ENCODE results near the gene DRC7.
"Not testable (repeated sequence)": the region's sequence is repeated elsewhere in the genome, so short reads cannot be mapped to it uniquely, and the experiment has no call there.

DRC7 gene

GRCh38 chr16:57727610-57728009, 33.0 kb downstream of the DRC7 start:
- in situ Hi-C loops (cut with MboI; ENCODE audit: low pct_unique_long_range_greater_than_20kb, low sequenced_read_pairs) = no loop called here
- DNase-seq = no peak

- DNase-seq = no peak
- in situ Hi-C loops (cut with MboI; ENCODE audit: low pct_unique_long_range_greater_than_20kb, low sequenced_read_pairs) = no loop called here
Measured at GRCh38 chr16:57728336-57729181, 34.0 kb downstream of the DRC7 start.

DNA sequence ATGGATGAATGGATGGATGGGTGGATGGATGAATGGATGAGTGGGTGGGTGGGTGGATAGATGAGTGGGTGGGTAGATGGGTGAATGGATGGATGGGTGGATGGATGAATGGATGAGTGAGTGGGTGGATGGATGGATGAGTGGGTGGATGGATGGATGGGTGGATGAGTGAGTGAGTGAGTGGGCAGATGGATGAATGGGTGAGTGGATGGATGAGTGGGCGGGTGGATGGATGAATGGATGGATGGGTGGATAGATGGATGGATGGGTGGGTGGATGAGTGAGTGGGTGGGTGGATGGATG, 34.5 kb downstream of the DRC7 start:
- in situ Hi-C loops (cut with MboI; ENCODE audit: low pct_unique_long_range_greater_than_20kb, low sequenced_read_pairs) = no loop called here

DNA sequence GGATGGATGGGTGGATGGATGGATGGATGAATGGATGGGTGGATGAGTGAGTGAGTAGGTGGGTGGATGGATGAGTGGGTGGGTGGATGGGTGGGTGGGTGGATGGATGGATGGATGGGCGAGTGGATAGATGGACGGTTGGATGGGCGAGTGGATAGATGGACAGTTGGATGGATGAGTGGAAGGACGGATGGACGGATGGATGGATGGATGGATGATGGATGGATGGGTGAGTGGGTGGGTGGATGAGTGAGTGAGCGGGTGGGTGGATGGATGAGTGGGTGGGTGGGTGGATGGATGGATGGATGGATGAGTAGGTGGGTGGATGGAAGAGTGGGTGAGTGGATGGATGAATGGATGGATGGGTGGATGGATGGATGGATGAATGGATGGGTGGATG, 35.2 kb downstream of the DRC7 start:
- in situ Hi-C loops (cut with MboI; ENCODE audit: low pct_unique_long_range_greater_than_20kb, low sequenced_read_pairs); DNase-seq: not testable (repeated sequence)

More for the DNA sequence above, 34.5 kb downstream of the DRC7 start:
- DNase-seq = no peak

DNA sequence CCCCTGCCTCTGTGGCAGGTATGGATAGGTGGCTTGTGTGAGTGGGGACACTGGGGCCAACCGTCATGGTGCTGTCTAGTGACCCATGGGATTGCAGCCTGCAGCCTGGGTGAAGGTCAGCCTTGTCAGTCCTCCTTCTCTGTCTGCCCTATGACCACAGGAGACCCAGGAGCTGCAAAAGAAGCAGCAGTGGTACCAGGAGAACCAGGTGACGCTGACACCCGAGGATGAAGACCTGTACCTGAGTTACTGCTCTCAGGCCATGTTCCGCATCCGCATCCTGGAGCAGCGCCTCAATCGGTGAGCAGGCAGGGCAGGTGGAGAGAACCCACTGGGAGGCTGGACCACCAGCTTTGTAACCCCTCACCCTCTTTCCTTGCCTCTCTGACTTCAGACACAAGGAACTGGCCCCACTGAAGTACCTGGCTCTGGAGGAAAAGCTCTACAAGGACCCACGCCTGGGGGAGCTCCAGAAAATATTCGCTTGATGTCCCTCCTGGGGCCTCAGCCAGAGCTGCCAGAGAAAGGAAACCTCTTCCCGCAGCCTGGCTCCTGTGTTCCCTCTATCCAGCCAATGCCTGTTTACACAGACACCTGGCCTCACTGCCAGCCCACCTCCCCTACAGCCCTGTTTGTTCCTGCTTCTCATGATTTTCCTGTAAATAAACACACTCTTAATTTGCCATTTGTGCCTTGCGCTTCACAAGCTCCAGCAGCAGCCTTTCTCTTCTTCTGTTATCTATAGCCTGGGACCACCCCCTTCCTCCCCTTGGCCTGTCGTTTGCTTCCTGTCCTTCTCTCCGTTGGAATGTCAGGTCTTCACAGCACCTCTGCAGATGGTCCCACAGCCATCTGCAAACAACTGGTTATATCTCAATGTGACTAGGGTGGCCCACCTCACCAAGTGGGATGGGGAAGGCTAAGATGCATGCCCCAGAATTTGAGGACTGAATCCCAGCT, 36.4 kb downstream of the DRC7 start:
- in situ Hi-C loops (cut with MboI; ENCODE audit: low pct_unique_long_range_greater_than_20kb, low sequenced_read_pairs) = no loop called here
- no peak for DNase-seq

DNA sequence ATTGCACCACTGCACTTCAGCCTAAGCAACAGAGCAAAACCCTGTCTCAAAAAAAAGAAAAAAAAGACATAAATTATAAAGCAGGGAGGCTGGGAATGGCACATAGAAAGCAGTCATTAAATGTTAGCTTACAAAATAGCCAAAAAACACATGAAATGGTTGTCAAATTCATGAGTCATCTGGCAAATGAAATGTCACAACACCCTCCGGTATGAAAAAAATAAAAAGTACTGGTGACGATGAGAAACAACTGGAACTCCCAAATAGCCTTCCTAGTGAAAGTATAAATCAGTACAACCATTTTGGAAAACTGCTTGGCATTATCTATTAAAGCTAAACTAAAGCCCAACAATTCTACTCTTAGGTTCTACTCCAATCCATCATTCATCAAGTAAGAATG, 37.4 kb downstream of the DRC7 start:
- DNase-seq = no peak
- in situ Hi-C loops (cut with MboI; ENCODE audit: low pct_unique_long_range_greater_than_20kb, low sequenced_read_pairs) = no loop called here

- in situ Hi-C loops (cut with MboI; ENCODE audit: low pct_unique_long_range_greater_than_20kb, low sequenced_read_pairs) = no loop called here
- DNase-seq = no peak
Measured at GRCh38 chr16:57732714-57733113, 38.1 kb downstream of the DRC7 start.

GRCh38 chr16:57734308-57734924, 39.8 kb downstream of the DRC7 start:
- in situ Hi-C loops (cut with MboI; ENCODE audit: low pct_unique_long_range_greater_than_20kb, low sequenced_read_pairs) = no loop called here
- DNase-seq = no peak

DNA sequence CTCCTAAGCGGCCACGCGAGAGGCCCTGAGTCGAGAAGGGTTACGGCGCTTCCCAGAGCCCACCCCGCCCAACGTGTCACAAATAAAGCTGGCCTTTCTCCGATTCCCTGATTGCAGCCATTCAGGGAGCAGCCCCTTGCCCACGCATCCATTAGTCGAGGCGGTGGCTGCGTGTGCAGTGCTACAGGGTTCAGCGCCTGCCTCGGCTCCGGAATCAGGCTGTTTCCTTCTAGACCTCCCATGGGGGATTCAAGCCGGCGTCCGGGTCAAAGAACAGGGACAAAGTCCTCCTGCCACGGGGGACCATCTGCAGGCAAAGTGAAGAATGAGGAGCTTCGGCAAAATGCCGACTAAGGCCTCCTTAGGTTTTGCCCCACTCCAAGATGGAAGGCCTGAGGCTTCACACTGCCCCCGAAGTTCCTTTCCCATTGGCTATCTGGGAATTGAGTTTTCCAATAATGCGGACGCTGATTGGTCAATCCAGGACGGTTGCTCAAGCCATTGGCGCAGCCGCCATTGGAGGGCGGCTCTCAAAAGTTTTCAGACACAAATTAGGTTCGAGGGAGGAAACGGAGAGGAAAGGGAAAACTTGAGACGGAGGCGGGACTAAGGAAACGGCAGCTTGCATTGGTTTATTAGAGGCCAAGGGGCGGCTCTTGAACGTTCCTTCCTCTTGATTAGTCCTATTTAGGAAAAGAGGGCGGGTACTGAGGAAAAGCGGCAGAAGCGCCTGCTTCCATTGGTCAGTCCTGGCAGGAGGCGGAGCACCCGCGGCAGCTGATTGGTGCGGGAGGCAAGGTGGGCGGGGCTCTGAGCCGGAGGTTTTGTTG, 40.5 kb downstream of the DRC7 start:
- peak; percentile 100 for DNase-seq
- in situ Hi-C loops (cut with MboI; ENCODE audit: low pct_unique_long_range_greater_than_20kb, low sequenced_read_pairs) = no loop called here

DNA sequence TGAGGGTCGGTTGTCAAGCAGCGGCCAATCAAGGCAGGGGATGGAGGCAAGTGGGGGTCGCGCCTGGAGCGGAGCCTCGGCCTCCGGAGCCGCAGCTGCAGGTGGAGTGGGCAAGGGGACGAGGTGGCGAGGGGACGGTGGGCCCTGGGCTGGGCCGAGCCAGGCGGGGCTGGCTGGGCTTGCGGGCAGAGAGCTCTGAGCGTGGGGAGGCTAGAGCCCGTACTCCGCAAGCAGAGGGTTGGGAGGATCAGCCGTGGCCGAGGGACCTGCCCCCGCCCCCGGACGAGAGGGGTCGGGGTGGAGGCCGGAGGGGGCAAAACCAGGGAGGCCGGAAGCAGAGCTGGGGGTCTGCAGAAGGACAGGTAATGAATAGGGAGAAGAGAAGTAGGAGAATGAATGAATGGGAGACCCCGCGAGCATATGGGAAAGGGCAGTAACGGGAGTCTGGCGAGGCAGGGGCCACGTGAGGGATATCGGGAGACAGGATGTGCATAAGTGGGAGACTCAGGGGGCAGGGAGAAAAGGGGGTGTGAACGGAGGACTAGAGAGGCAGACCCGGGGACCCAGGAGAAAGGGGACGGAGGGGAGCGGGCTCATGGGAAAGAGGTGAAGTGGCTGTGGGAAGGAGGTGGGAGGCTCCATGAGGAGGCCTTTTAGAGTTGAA, 41.3 kb downstream of the DRC7 start, which contains the start of gene KATNB1:
Gene KATNB1 (plus strand): TSS at position 16 of the 664 bp plus-strand sequence. CDS start 1,474 bp downstream, outside the sequence.
- DNase-seq = no peak
- in situ Hi-C loops (cut with MboI; ENCODE audit: low pct_unique_long_range_greater_than_20kb, low sequenced_read_pairs) = no loop called here

DNA sequence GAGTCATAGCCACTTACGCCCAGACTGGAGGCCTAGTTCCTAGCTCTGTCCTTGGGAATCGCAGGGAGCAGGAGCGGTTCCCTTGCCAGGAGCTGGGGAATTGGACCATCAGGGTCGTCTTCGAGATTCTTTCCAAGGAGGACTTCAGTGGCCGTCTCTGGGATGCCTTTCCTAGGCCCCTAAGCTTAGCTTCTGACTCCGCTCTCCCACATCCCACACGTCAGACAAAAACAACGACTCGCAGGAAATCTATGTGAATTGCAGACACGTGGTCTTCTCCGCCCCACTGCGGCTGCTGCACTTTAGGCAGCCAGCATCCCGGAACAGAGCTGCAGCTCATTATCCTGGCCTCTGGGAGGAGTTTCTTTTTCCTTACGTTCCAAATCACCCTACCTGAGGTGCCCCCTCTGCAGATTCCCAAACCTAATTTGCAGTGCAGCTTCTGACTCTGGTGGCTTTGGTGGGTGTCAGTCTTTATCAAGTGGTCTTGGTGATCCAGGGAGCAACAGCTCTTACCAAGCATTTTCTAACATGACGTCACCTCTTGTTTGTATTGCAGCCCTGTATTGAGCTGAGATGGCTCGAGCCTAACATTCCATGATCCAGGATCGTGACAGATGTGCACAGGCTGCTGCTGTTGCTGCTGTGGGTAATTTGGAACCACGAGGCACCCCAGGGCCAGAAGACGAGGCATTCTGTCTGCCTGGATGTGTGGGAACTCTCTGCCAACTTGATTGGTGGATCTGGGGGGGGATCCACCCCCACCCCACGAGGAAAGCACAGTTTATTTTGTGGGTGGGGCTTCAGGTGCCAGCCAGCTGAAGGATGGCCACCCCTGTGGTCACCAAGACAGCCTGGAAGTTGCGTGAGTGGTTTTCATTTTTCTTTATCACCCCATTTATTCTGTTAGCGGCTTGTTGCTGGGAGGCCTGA, 42.1 kb downstream of the DRC7 start:
- in situ Hi-C loops (cut with MboI; ENCODE audit: low pct_unique_long_range_greater_than_20kb, low sequenced_read_pairs) = no loop called here

DNA sequence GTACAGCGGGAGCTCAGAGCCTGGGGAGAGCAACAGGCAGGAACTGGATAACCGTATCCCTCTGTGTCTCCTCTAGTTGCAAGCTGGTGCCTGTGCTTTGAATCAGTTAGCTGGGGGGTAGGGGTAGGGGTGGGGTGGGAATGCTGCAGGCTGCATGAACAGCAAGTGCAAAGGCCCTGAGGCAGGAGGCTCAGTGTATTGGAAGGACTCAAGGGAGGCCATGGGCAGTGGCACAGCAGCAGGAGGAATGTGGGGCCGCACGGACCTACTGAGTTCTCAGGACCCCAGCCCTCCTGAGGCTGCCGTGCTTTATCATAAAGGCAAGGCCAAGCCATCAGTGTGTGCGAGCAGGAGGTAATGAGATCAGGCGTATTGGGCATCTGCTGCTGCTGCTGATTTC, 44.2 kb downstream of the DRC7 start:
- in situ Hi-C loops (cut with MboI; ENCODE audit: low pct_unique_long_range_greater_than_20kb, low sequenced_read_pairs) = no loop called here
- DNase-seq = no peak

More for the DNA sequence above, 42.1 kb downstream of the DRC7 start:
- peak; percentile 73 for DNase-seq

- in situ Hi-C loops (cut with MboI; ENCODE audit: low pct_unique_long_range_greater_than_20kb, low sequenced_read_pairs) = no loop called here
- DNase-seq = no peak
Measured at GRCh38 chr16:57739756-57740422, 45.3 kb downstream of the DRC7 start.

GRCh38 chr16:57740423-57741071, 45.9 kb downstream of the DRC7 start:
- no peak for DNase-seq
- in situ Hi-C loops (cut with MboI; ENCODE audit: low pct_unique_long_range_greater_than_20kb, low sequenced_read_pairs) = no loop called here

- no peak for DNase-seq
- in situ Hi-C loops (cut with MboI; ENCODE audit: low pct_unique_long_range_greater_than_20kb, low sequenced_read_pairs) = no loop called here
Measured at GRCh38 chr16:57741660-57742191, 47.1 kb downstream of the DRC7 start.

- in situ Hi-C loops (cut with MboI; ENCODE audit: low pct_unique_long_range_greater_than_20kb, low sequenced_read_pairs) = no loop called here
- DNase-seq = no peak
Measured at GRCh38 chr16:57742543-57742942, 47.9 kb downstream of the DRC7 start.
